ENCODE results near the gene DCLK1.

DNA sequence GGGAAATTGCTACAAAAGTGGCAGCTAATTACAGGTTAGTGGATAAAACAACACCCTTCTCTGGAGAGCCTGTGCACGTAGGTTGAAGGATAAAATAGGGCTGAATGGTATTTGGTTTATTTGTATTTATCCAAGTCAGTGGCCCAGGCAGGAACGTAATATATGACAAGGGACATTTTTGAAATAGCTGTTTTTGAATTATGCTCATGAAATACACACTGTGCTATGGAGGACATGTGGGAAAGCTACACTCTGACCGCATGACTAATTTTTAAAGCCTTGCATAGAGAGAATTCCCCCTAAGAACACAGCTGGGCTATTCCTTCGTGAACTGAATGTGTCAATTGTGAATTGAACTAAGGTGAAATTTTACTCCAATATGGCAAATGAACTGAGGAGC lies 362.6 kb downstream of the DCLK1 start:
- TF ChIP-seq NR2F2 (IDR thresholded peaks at IDR 0.05): no peak
- TF ChIP-seq TAF1 (conservative IDR thresholded peaks at IDR 0.05): no peak
- TF ChIP-seq HNF4G (IDR thresholded peaks at IDR 0.05): no peak
- TF ChIP-seq, protein P1, sequence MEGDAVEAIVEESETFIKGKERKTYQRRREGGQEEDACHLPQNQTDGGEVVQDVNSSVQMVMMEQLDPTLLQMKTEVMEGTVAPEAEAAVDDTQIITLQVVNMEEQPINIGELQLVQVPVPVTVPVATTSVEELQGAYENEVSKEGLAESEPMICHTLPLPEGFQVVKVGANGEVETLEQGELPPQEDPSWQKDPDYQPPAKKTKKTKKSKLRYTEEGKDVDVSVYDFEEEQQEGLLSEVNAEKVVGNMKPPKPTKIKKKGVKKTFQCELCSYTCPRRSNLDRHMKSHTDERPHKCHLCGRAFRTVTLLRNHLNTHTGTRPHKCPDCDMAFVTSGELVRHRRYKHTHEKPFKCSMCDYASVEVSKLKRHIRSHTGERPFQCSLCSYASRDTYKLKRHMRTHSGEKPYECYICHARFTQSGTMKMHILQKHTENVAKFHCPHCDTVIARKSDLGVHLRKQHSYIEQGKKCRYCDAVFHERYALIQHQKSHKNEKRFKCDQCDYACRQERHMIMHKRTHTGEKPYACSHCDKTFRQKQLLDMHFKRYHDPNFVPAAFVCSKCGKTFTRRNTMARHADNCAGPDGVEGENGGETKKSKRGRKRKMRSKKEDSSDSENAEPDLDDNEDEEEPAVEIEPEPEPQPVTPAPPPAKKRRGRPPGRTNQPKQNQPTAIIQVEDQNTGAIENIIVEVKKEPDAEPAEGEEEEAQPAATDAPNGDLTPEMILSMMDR (IDR thresholded peaks at IDR 0.05; ENCODE audit: low read depth, low read length, missing input control): no peak
- TF ChIP-seq FOXA2 (IDR thresholded peaks at IDR 0.05): no peak
- no peak for TF ChIP-seq MAX (IDR thresholded peaks at IDR 0.05)
- no peak for TF ChIP-seq EGR1 (IDR thresholded peaks at IDR 0.05; ENCODE audit: low read depth in 2 of 2)
- TF ChIP-seq FOXA1 (IDR thresholded peaks at IDR 0.05): no peak
- TF ChIP-seq YY1 (IDR thresholded peaks at IDR 0.05): no peak
- no peak for TF ChIP-seq HNF4A (conservative IDR thresholded peaks at IDR 0.05)
- TF ChIP-seq, protein P2, sequence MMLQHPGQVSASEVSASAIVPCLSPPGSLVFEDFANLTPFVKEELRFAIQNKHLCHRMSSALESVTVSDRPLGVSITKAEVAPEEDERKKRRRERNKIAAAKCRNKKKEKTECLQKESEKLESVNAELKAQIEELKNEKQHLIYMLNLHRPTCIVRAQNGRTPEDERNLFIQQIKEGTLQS (IDR thresholded peaks at IDR 0.05): no peak
- no peak for TF ChIP-seq REST (IDR thresholded peaks at IDR 0.05)
- no peak for TF ChIP-seq RAD21 (IDR thresholded peaks at IDR 0.05)
